Measurements from ENCODE around the gene BTNL2. TPM values are rescaled to one million over a fixed set of nuclear protein-coding genes. Genes with fewer than 3 reads are reported as not detected.

Gene BTNL2
- total RNA-seq, 1 donor from 2014 or later: not detected

DNA sequence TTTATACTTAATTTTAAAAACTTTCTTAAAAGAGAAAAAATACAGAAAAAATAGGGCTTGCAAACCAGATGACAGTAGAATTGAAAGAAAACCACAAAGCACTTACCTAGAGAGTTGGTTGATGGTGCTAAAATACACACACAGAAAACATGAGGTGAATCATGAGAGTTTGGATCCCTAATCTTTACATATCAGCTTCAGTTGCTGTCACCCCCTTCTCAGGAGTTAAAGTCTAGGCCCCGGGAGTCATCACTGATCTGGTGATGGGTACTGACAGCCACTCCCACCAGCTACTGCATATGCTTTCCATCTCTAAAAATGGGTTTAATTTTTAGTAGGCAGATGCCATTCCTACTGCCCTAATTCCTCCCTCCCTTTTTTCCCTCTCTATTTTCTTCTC is 52.0 kb downstream of the BTNL2 start:
- Histone ChIP-seq H3K36me3 (ENCODE audit: control insufficient read depth, insufficient read depth, low read length) (no peaks in the 10 kb centered on the region), H3K4me3 (ENCODE audit: low read depth, low read length) (no peak overlapping the region), H3K27me3 (ENCODE audit: control insufficient read depth, insufficient read depth, low read length) (no peaks in the 10 kb centered on the region)
- TF ChIP-seq, protein P1, sequence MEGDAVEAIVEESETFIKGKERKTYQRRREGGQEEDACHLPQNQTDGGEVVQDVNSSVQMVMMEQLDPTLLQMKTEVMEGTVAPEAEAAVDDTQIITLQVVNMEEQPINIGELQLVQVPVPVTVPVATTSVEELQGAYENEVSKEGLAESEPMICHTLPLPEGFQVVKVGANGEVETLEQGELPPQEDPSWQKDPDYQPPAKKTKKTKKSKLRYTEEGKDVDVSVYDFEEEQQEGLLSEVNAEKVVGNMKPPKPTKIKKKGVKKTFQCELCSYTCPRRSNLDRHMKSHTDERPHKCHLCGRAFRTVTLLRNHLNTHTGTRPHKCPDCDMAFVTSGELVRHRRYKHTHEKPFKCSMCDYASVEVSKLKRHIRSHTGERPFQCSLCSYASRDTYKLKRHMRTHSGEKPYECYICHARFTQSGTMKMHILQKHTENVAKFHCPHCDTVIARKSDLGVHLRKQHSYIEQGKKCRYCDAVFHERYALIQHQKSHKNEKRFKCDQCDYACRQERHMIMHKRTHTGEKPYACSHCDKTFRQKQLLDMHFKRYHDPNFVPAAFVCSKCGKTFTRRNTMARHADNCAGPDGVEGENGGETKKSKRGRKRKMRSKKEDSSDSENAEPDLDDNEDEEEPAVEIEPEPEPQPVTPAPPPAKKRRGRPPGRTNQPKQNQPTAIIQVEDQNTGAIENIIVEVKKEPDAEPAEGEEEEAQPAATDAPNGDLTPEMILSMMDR (IDR thresholded peaks at IDR 0.05; ENCODE audit: insufficient read depth, low read length, poor library complexity, severe bottlenecking): no peak
- DNase-seq (ENCODE audit: low read depth): no peak

DNA sequence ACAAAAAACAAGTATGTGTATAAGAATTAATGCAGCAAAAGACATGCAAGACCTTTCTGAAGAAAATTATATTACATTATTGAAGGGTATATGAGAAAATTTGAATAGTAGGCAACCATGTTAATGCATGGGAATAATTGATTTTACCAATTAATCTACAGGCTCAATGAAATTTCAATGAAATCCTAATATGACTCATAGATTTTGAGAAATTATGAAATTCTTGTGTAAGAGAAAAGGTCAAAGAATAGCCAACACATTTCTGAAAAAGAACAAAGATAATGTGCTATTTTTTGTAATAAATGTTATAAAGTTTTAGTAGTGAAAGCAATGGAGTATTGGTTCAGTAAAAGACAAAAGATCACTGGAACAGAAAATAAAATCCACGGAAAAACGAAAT is 53.6 kb downstream of the BTNL2 start:
- no peak for DNase-seq (ENCODE audit: low read depth)
- no peaks in the 10 kb centered on the region for H3K27me3 ChIP-seq (ENCODE audit: control insufficient read depth, insufficient read depth, low read length)
- TF ChIP-seq, protein P1 (IDR thresholded peaks at IDR 0.05; ENCODE audit: insufficient read depth, low read length, poor library complexity, severe bottlenecking): no peak
- H3K36me3 ChIP-seq (ENCODE audit: control insufficient read depth, insufficient read depth, low read length): no peaks in the 10 kb centered on the region
- no peak overlapping the region for H3K4me3 ChIP-seq (ENCODE audit: low read depth, low read length)

Other genes starting within 250 kb of the BTNL2 start
- 2.6 and 5.1 TPM in 2 replicates for gene EGFL8, start 242.6 kb downstream of the BTNL2 start, total RNA-seq
- 57.2 and 62.3 TPM in 2 replicates for gene AGPAT1, start 231.1 kb downstream of the BTNL2 start, total RNA-seq
- gene RNF5, start 228.8 kb downstream of the BTNL2 start, total RNA-seq: 76.8 and 90.1 TPM in 2 replicates
- gene AGER, start 222.9 kb downstream of the BTNL2 start, total RNA-seq: 0.25 and 2.7 TPM in 2 replicates
- gene PBX2, start 217.0 kb downstream of the BTNL2 start, total RNA-seq: 37.5 and 40.7 TPM in 2 replicates
- 20.8 and 25.6 TPM in 2 replicates for gene GPSM3, start 214.5 kb downstream of the BTNL2 start, total RNA-seq
- gene NOTCH4, start 183.1 kb downstream of the BTNL2 start, total RNA-seq: 2.4 and 2.9 TPM in 2 replicates
- gene TSBP1, start 35.3 kb downstream of the BTNL2 start, total RNA-seq: not detected in 2 replicates
- 0.38 and 0.62 TPM in 2 replicates for gene HLA-DRA, start 32.7 kb upstream of the BTNL2 start, total RNA-seq
- 0.21 TPM in 1 of 2 replicates, not detected in the other for gene HLA-DRB5, start 123.1 kb upstream of the BTNL2 start, total RNA-seq
- gene HLA-DRB1, start 182.7 kb upstream of the BTNL2 start, total RNA-seq: 2.6 and 4.0 TPM in 2 replicates
- gene HLA-DQA1, start 230.2 kb upstream of the BTNL2 start, total RNA-seq: 0.21 TPM in 2 replicates